GOT3 (cell line): Measurements from ENCODE around the gene TBC1D2B.

Experiments
- DNase-seq: peaks from one replicate; lab custom pipeline; 2025; ENCODE audit warnings: mixed read lengths; lab: John Stamatoyannopoulos, UW

Gene TBC1D2B

GRCh38 chr15:78054518-78054917 lies 23.0 kb downstream of the TBC1D2B start:
- DNase-seq: no peak

- DNase-seq: no peak
Observed at GRCh38 chr15:78052545-78052944, 25.0 kb downstream of the TBC1D2B start.

GRCh38 chr15:78052001-78052401 lies 25.5 kb downstream of the TBC1D2B start:
- DNase-seq: no peak

DNA sequence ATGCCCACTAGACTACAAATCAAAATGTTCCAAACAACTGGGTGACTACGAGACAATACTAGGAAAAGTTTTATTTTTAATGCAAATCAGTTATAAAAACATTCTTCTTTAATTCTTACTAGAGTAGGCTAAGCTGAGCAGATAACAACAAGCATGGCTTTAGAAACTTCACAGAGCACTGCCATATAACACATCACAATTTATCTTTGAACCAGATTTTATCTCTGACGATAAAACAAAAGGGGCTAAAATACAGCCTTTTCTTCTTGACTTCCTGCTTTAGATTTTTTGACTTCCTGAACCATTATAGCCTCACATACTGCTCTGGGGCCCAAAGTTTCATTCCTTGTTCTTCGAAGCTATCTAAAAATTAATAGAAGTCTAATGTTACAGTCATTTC lies 25.9 kb downstream of the TBC1D2B start:
- no peak for DNase-seq

DNA sequence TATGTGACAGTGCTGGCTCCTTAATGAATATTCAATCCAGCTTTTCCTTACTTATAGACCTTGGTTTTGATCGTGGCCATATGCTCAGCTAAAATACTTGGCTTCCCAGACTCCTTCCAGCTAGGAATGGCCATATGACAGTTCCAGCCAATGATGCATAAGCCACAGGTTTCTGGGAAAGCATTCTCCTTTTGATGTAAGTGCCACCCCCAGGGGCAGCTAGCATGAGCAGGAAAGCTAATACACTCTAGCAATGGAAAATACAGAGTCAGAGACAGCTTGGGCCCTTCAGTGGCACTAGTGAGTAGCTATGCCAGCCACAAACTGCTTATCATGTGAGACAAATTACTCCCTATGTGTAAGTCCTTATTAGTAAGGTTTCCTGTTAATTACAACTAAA lies 26.7 kb downstream of the TBC1D2B start:
- no peak for DNase-seq

GRCh38 chr15:78050441-78050809 lies 27.1 kb downstream of the TBC1D2B start:
- DNase-seq: no peak

GRCh38 chr15:78049691-78050440 lies 27.6 kb downstream of the TBC1D2B start:
- no peak for DNase-seq

GRCh38 chr15:78048628-78048920 lies 28.9 kb downstream of the TBC1D2B start:
- no peak for DNase-seq

GRCh38 chr15:78047761-78048627 lies 29.5 kb downstream of the TBC1D2B start:
- no peak for DNase-seq

DNA sequence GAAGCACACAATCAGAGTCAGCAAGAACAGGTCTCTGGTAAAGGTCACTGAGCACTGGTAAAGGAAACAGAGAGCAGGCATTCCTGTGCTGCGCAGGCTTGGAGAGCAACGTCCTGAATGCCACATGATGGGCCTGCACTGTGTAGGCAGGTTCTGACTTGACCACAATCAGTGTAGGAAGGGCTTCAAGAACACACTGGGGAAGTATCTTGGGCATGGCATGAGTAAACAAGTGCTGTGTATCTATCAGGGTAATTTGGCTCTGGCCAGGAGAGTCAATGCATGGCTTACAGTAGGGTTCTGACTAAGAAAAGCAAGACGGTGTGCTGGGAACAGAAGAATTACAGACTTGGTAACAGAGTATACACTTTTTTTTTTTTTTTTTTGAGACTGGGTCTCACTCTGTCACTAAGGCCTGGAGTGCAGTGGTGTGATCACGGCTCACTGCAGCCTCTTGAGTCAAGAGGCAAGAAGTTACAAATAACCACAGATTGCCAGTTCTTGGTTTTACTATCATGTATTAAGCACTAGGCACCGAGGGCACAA lies 30.6 kb downstream of the TBC1D2B start:
- no peak for DNase-seq

DNA sequence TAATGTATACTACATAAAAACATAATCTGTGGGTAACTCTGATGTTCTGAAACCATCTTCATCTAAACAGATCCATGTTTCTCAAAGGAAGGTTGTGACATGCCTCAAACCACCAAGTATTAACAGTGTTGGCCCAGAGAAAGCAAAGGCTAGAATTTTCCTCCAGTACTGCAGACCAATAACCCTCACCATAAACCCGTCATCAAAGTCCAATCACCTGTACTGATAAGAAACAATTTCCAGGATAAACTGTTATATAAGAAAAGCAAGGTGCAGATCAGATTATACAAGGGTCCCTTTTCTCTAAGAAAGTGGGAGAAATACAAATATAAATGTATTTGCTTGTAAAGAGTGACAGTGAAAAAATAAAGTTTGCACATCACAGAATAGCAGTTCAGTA lies 32.3 kb downstream of the TBC1D2B start:
- DNase-seq: no peak

GRCh38 chr15:78044407-78045155 lies 32.9 kb downstream of the TBC1D2B start:
- no peak for DNase-seq

- DNase-seq: no peak
Observed at GRCh38 chr15:78041946-78042345, 35.6 kb downstream of the TBC1D2B start.

- no peak for DNase-seq
Observed at GRCh38 chr15:78040653-78041244, 36.8 kb downstream of the TBC1D2B start.

DNA sequence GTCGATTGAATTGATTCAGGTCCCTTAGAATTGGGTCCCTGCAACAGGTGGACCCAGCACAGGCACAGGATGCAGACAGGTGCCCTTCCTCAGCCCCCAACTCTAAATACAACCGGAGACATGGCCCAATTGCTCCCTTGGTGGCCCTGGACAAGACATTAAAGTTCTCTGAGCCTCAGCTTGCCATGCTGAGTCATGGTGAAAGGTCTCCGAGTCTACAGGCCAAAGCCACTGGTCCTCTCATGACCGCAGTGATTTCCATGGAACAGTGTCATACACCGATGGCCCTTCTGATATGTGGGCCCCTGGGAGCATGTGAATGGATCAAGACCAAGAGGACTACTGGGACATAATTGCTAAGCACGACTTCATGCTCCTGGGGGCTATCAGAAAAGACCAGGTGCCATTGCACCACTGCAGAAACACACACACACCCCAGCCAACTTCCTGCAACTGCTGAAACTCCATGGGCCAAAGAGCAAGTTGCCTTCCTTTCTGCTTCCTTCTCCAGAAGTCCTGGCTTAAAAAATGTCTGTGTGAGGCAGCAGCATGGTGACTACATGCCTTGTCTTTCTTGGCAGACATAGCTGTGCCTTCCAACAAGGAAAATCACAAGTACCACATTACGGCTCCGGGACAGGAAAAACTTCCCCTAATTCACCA lies 38.8 kb downstream of the TBC1D2B start:
- DNase-seq: no peak

DNA sequence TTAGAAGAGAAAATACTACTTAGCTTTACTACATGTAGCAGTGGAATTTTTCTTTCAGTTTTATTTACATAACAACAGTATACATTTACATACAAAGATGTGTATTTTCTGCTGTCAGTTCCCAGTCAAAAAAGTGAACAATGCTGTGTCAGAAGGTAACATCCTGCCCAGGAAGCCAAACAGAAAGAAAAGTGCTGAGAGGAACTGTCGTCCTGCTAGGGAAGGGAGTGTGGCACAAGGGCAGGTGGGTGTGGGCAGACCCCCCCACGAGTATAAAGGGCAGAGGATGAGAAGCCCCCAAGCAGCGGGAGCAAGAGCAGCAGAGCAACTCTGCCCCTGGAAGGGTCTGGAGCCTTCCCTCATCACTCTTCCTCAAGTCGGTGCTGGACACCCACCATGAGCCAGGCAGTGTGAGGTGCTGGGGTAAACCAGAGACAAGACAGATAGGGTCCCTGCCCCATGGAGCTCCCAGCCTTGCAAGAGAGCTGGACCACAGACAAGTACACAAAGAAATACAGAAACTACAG lies 39.7 kb downstream of the TBC1D2B start:
- no peak for DNase-seq

GRCh38 chr15:78037328-78037727 lies 40.2 kb downstream of the TBC1D2B start:
- DNase-seq: no peak

DNA sequence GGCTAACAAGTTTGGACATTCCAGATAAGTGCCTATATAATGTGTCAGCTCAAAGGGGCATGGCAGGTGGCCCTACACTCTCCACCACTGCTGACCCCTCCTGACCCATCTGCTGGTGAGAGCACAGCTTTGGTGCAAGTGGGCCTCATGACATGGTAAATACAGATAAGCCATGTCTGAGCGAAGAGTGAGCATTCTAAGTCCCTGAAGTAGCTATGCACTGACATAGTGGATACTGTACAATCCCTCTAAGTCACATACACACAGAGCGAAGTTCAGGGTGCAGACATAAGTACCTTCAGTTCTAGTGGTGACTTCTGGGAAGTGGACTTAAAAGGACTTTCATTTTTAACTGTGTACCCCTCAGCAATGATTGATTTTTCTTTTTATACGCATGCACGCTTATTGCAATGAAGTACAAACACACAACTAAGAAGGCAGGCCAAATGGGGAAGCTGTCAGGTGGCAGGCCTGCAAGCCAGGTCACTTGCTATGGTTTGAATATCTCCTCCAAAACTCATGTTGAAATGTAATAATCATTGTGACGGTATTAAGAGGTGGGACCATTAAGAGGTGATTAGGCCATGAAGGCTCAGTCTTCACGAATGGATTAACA lies 41.5 kb downstream of the TBC1D2B start:
- DNase-seq: no peak

DNA sequence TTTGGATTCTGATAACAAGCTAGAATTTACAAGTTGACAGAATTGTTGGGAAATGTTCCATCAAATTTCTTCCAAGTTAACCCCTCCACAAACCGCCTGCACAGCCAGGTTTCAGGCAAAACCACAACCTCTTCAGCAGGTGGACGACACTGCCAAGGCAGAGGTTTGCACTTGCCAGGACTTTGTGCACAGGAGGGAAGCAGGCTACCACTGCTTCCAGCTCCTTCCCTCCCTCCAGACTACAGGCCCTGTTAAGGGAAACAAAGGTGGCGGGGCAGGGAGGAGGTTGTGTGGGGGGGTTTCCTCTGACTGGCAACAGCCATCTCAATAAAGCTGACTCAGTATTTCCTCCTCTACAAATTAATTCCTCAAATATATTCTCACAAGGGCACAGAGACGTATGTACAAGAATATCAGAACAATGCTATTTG lies 42.2 kb downstream of the TBC1D2B start:
- no peak for DNase-seq

DNA sequence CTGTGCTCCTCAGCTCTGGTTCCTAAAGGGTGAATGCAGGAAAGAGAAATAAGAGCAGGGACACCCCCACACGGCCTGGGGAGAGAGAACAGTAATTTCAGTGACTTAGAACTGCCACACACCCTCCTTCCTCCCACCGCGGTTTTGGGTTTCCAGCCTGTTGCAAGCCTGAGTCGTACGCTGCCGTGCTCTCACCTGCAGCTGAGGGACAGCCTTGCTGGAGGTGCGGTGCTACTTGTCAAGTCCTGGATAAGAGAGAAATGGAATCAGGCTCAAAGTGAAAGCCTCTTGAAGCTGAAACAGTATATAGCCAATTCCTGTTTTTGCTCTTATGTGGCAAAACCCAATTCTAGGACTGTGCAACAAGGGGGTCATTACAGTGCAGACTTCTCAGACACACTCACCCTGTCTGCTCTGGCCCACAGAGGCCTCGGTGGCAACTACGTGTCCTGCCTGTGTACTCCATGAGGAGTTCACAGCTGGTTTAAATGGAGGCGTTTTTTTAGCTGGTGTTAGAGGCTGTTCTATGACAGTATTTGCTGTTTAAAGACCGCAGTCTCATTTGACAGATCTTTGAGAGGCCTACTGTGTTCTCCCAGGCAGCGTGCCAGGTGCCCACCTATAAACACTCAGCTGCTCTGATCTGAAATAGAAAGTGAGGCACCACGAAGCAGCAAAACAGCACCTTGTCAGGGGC lies 42.9 kb downstream of the TBC1D2B start:
- no peak for DNase-seq
